SK-N-SH (cell line): ENCODE data around the gene TWF2. TPM values are rescaled to one million over a fixed set of nuclear protein-coding genes. Genes with fewer than 3 reads are reported as not detected.

ENCODE experiments used
- CTCF ChIA-PET: fragments of 300-600, 350-600 bp; formaldehyde crosslinking; extraction: SDS; loops from one replicate; lab custom pipeline; 2021; lab: Yijun Ruan, JAX
- POLR2A ChIA-PET: fragments of 350-600 bp; sonication (Branson Sonifier 250); formaldehyde crosslinking; extraction: SDS; loops from one replicate; lab custom pipeline; 2020; ENCODE audit warnings: antibody characterized with exemption, inconsistent platforms; lab: Yijun Ruan, JAX
- DNase-seq: peaks from one replicate; pipeline ENCODE4 v3.0.0; 2012
- H2AFZ ChIP-seq: fragments of 200-600 bp; sonication (generic); 2 replicates; pipeline ENCODE4 v1.8.1; 2016; ENCODE audit warnings: antibody characterized with exemption, mild to moderate bottlenecking, low read depth
- H3F3A ChIP-seq: fragments of 200-600 bp; sonication (generic); replicated peaks from 2 replicates; pipeline ENCODE3; 2016; ENCODE audit warnings: antibody characterized with exemption, mild to moderate bottlenecking; ENCODE audit not compliant: insufficient read depth
- H3K27ac ChIP-seq, 2 experiments: fragments of 200-500 bp in 1 of 2; fragments of 200-600 bp in 1 of 2; sonication (Bioruptor generic) in 1 of 2; sonication (generic), shearing (Covaris generic) in 1 of 2; 2 replicates each; pipeline versions ENCODE4 v1.5.1 to v1.6.1; 2014 to 2016; ENCODE audit warnings: low read depth in 2 of 2, inconsistent platforms in 1 of 2, low read length in 1 of 2, mild to moderate bottlenecking in 1 of 2, mixed read lengths in 1 of 2
- H3K27me3 ChIP-seq: fragments of 200-600 bp; sonication (generic), shearing (Covaris generic); 2 replicates; pipeline ENCODE4 v1.6.1; 2016; ENCODE audit warnings: mixed run types; ENCODE audit not compliant: insufficient read depth
- H3K36me3 ChIP-seq, 2 experiments: fragments of 200-500 bp in 1 of 2; fragments of 200-600 bp in 1 of 2; sonication (Bioruptor generic) in 1 of 2; sonication (generic) in 1 of 2; replicated peaks in 1 of 2; 2 replicates each; pipeline versions ENCODE3 to v1.5.1; 2014 to 2016; ENCODE audit warnings: low read length in 1 of 2, mild to moderate bottlenecking in 1 of 2; ENCODE audit not compliant: insufficient read depth in 2 of 2, control insufficient read depth in 1 of 2
- H3K4me1 ChIP-seq, 2 experiments: fragments of 200-500 bp in 1 of 2; fragments of 200-600 bp in 1 of 2; sonication (Bioruptor generic) in 1 of 2; sonication (generic), shearing (Covaris generic) in 1 of 2; 2 replicates each; pipeline versions ENCODE4 v1.5.1 to v1.6.1; 2014 to 2016; ENCODE audit warnings: low read depth in 1 of 2, low read length in 1 of 2, mixed run types in 1 of 2; ENCODE audit not compliant: insufficient read depth in 2 of 2, control insufficient read depth in 1 of 2
- H3K4me2 ChIP-seq: fragments of 200-600 bp; sonication (generic), shearing (Covaris generic); 2 replicates; pipeline ENCODE4 v1.6.1; 2017; ENCODE audit warnings: mixed run types
- H3K4me3 ChIP-seq, 2 experiments: fragments of 200-500 bp in 1 of 2; fragments of 200-600 bp in 1 of 2; sonication (Bioruptor generic) in 1 of 2; sonication (generic), shearing (Covaris generic) in 1 of 2; 2 replicates each; pipeline versions ENCODE4 v1.5.1 to v1.8.1; 2014 to 2016; ENCODE audit warnings: low read depth in 2 of 2, inconsistent platforms in 1 of 2, low read length in 1 of 2, mild to moderate bottlenecking in 1 of 2, mixed read lengths in 1 of 2, moderate library complexity in 1 of 2
- H3K79me2 ChIP-seq: fragments of 200-600 bp; sonication (generic); 2 replicates; pipeline ENCODE4 v1.8.1; 2017; ENCODE audit warnings: mild to moderate bottlenecking; ENCODE audit not compliant: insufficient read depth
- H3K9ac ChIP-seq: fragments of 200-600 bp; sonication (generic); 2 replicates; pipeline ENCODE4 v1.6.1; 2017; ENCODE audit warnings: mixed run types
- H3K9me2 ChIP-seq: fragments of 200-600 bp; sonication (generic); 2 replicates; pipeline ENCODE4 v1.6.1; 2017; ENCODE audit warnings: mixed run types
- H3K9me3 ChIP-seq: fragments of 200-600 bp; sonication (generic); 2 replicates; pipeline ENCODE4 v1.6.1; 2017; ENCODE audit warnings: mixed run types, mild to moderate bottlenecking, moderate library complexity
- H4K20me1 ChIP-seq: fragments of 200-600 bp; sonication (generic); 2 replicates; pipeline ENCODE4 v1.6.1; 2017; ENCODE audit warnings: mild to moderate bottlenecking, mixed run types; ENCODE audit not compliant: insufficient read depth
- FOXJ3 ChIP-seq: sonication (generic); formaldehyde crosslinking; IDR thresholded peaks from 2 replicates; pipeline ENCODE4 v1.5.1; 2020; ENCODE audit warnings: mild to moderate bottlenecking, missing genetic modification reagents
- FOXM1 ChIP-seq: IDR thresholded peaks from 2 replicates; pipeline ENCODE4 v1.4.0; 2012; ENCODE audit warnings: low read depth, mild to moderate bottlenecking
- GATA2 ChIP-seq: sonication (generic); formaldehyde crosslinking; IDR thresholded peaks from 2 replicates; pipeline ENCODE4 v1.5.0; 2020; ENCODE audit warnings: mild to moderate bottlenecking, missing genetic modification reagents
- IRF3 ChIP-seq: fragments of 150-350 bp; IDR thresholded peaks from 2 replicates; pipeline ENCODE4 v1.6.1; 2016; ENCODE audit warnings: mild to moderate bottlenecking, low read depth, low read length
- JUND ChIP-seq: IDR thresholded peaks from 2 replicates; pipeline ENCODE4 v1.4.0; 2012
- RCOR1 ChIP-seq: fragments of 150-350 bp; IDR thresholded peaks from 2 replicates; pipeline ENCODE4 v1.6.1; 2017; ENCODE audit warnings: antibody characterized with exemption, low read length
- RFX5 ChIP-seq: IDR thresholded peaks from 2 replicates; pipeline ENCODE4 v1.6.1; 2012; ENCODE audit warnings: mild to moderate bottlenecking, improper control_type of control experiment, low read length
- SIN3A ChIP-seq: IDR thresholded peaks from 2 replicates; pipeline ENCODE4 v1.6.1; 2012; ENCODE audit warnings: low read depth, mild to moderate bottlenecking, low read length, moderate library complexity, borderline replicate concordance
- TEAD4 ChIP-seq: IDR thresholded peaks from 2 replicates; pipeline ENCODE4 v1.4.0; 2012; ENCODE audit warnings: mild to moderate bottlenecking, borderline replicate concordance; ENCODE audit not compliant: insufficient read depth
- YY1 ChIP-seq: IDR thresholded peaks from 2 replicates; pipeline ENCODE4 v1.4.0; 2012; ENCODE audit warnings: low read depth, mild to moderate bottlenecking
- WGBS: methylation state at CpG from one replicate; pipeline ENCODE4 v1.1.6; 2017; ENCODE audit warnings: low lambda C conversion rate; 5-methylcytosine and 5-hydroxymethylcytosine counted together
- polyA plus RNA-seq, 3 experiments: library from polyadenylated mRNA; depleted of rRNA; stranded (reverse); fragments of >200 nt; gene quantifications; 2 replicates each; pipeline ENCODE4 v1.2.3, GENCODE V29; 2012

Gene TWF2
- polyA plus RNA-seq, 1 of the 3 experiments (the other 2 are of a cell fraction): 188 TPM

GRCh38 chr3:52222319-52223221, 16.4 kb downstream of the TWF2 start:
- no peak for DNase-seq
- no peak overlapping the region for H3K9ac ChIP-seq
- WGBS: 94% methylated on average over 17 of the region's 41 CpGs
- H3K9me2 ChIP-seq: no peaks in the 10 kb centered on the region
- no peaks in the 10 kb centered on the region for H3K36me3 ChIP-seq
- H3K9me3 ChIP-seq: no peaks in the 10 kb centered on the region
- no peaks in the 10 kb centered on the region for H3K27me3 ChIP-seq
- H3K27ac ChIP-seq: no peak overlapping the region
- POLR2A ChIA-PET: interaction anchor here (0.6 to 1.1 kb wide), 3 partner anchors 20 to 190 kb away, joined by 3 to 4 read pairs (median 3); no protein-coding TSS in a partner anchor
- H3K4me3 ChIP-seq: no peak overlapping the region
- peaks cover 7% of the 10 kb centered on the region for H3F3A ChIP-seq
- no peaks in the 10 kb centered on the region for H3K79me2 ChIP-seq
- H4K20me1 ChIP-seq: no peaks in the 10 kb centered on the region
- TF ChIP-seq TEAD4 (no peak), YY1 (no peak), GATA2 (no peak), RCOR1 (no peak), FOXJ3 (no peak)
- TF ChIP-seq, all 33 proteins: peak for 0
- Histone ChIP-seq H3K4me2 (no peak overlapping the region), H2AFZ (no peak overlapping the region), H3K4me1 (peaks cover 2 to 8% of the 10 kb centered on the region in 2 experiments; a peak in 2 of 4 replicates)
- CTCF ChIA-PET: interaction anchor here (0.7 to 16.1 kb wide), 10 partner anchors 10 to 225 kb away, joined by 3 to 257 read pairs (median 4); partner anchors contain the start of gene TWF2

- H3K4me1 ChIP-seq: peaks cover 8 to 16% of the 10 kb centered on the region in 2 experiments; a peak in 3 of 4 replicates
Observed at GRCh38 chr3:52221563-52222318, 17.2 kb downstream of the TWF2 start.

More at GRCh38 chr3:52221563-52222318, 17.2 kb downstream of the TWF2 start:
- Histone ChIP-seq H2AFZ (no peak overlapping the region), H4K20me1 (no peaks in the 10 kb centered on the region), H3K79me2 (no peaks in the 10 kb centered on the region), H3K4me2 (no peak overlapping the region), H3K9ac (no peak overlapping the region), H3K4me3 (no peak overlapping the region), H3K9me2 (no peaks in the 10 kb centered on the region), H3K9me3 (no peaks in the 10 kb centered on the region), H3K36me3 (no peaks in the 10 kb centered on the region), H3F3A (peaks cover 12% of the 10 kb centered on the region), H3K27me3 (no peaks in the 10 kb centered on the region)
- ChIA-PET POLR2A (interaction anchor here (0.9 kb wide), 1 partner anchor 58 kb away, joined by 3 read pairs; no protein-coding TSS in a partner anchor), CTCF (interaction anchor here (0.8 to 16.1 kb wide), 19 partner anchors 8 to 248 kb away, joined by 3 to 257 read pairs (median 8); partner anchors contain the start of genes ABHD14A, ABHD14B, PPM1M and TWF2)
- TF ChIP-seq FOXM1 (no peak), SIN3A (no peak), RCOR1 (no peak), JUND (no peak), IRF3 (no peak), RFX5 (no peak)
- TF ChIP-seq, all 33 proteins: peak for 0
- H3K27ac ChIP-seq: no peak overlapping the region
- no peak for DNase-seq
- WGBS: 90% methylated on average over 15 of the region's 34 CpGs
